MCF 10A (cell line): ENCODE measurements around the gene TRIM29. TPM values are rescaled to one million over a fixed set of nuclear protein-coding genes. Genes with fewer than 3 reads are reported as not detected.

ENCODE experiments used
- BruUV-seq: library from RNA; stranded (reverse); fragments of 400-500 nt; replicated peaks from 2 replicates; lab custom pipeline; 2021; lab: Mats Ljungman, UMichigan
- CTCF ChIA-PET: fragments of 300-600 bp; sonication (Branson Sonifier 250); formaldehyde crosslinking; extraction: SDS; loops from one replicate; lab custom pipeline; 2021; ENCODE audit warnings: antibody characterized with exemption, inconsistent platforms; lab: Yijun Ruan, JAX
- POLR2A ChIA-PET: fragments of 300-600, 350-650 bp; sonication (Branson Sonifier 250); formaldehyde crosslinking; extraction: SDS; loops from one replicate; lab custom pipeline; 2020; ENCODE audit warnings: antibody characterized with exemption, inconsistent platforms; lab: Yijun Ruan, JAX
- DNase-seq: peaks from one replicate; pipeline ENCODE4 v3.0.0-alpha.2; 2018; ENCODE audit not compliant: unreplicated experiment
- H3K27ac Mint-ChIP-seq: one replicate; pipeline ENCODE4 v1.8.0; 2022; ENCODE audit warnings: mild to moderate bottlenecking, low read depth, mixed read lengths; ENCODE audit not compliant: unreplicated experiment
- H3K27me3 Mint-ChIP-seq: one replicate; pipeline ENCODE4 v1.8.0; 2022; ENCODE audit warnings: mixed read lengths; ENCODE audit not compliant: insufficient read depth, unreplicated experiment
- H3K36me3 Mint-ChIP-seq: one replicate; pipeline ENCODE4 v1.8.0; 2022; ENCODE audit warnings: mild to moderate bottlenecking, moderate library complexity, mixed read lengths; ENCODE audit not compliant: insufficient read depth, unreplicated experiment
- H3K4me1 Mint-ChIP-seq: one replicate; pipeline ENCODE4 v1.8.0; 2022; ENCODE audit warnings: mixed read lengths; ENCODE audit not compliant: insufficient read depth, unreplicated experiment
- H3K4me3 Mint-ChIP-seq: one replicate; pipeline ENCODE4 v1.8.0; 2022; ENCODE audit warnings: mild to moderate bottlenecking, moderate library complexity, mixed read lengths; ENCODE audit not compliant: unreplicated experiment
- H3K9me3 Mint-ChIP-seq: one replicate; pipeline ENCODE4 v1.8.0; 2022; ENCODE audit warnings: mixed read lengths; ENCODE audit not compliant: unreplicated experiment
- intact Hi-C: fragments of 100-400 bp; cut with micrococcal nuclease; formaldehyde crosslinking; loops from 2 replicates; pipeline ENCODE4 v1.14.1; 2022
- total RNA-seq: library from RNA; stranded (reverse); gene quantifications from 2 replicates; pipeline ENCODE4 v1.2.3, GENCODE V29; 2022
- TF ChIP-seq, protein P1 (sequence below): fragments of 200-600 bp; IDR thresholded peaks from one replicate; pipeline ENCODE4 v1.8.0; 2022; ENCODE audit warnings: antibody characterized with exemption, mild to moderate bottlenecking; ENCODE audit not compliant: unreplicated experiment

The TRIM29 gene
- total RNA-seq, 1 experiment from 2014 or later: 93.4 TPM

- Mint-ChIP-seq H3K36me3 (peaks cover 4% of the 10 kb centered on the region), H3K4me1 (no peaks in the 10 kb centered on the region), H3K4me3 (no peak overlapping the region), H3K9me3 (peaks cover 9% of the 10 kb centered on the region), H3K27me3 (no peaks in the 10 kb centered on the region), H3K27ac (no peak overlapping the region)
- intact Hi-C loops: no loop called here
- POLR2A ChIA-PET: interaction anchor here (1.6 kb wide), 1 partner anchor 8 kb away, joined by 3 read pairs; no protein-coding TSS in a partner anchor
- TF ChIP-seq, protein P1, sequence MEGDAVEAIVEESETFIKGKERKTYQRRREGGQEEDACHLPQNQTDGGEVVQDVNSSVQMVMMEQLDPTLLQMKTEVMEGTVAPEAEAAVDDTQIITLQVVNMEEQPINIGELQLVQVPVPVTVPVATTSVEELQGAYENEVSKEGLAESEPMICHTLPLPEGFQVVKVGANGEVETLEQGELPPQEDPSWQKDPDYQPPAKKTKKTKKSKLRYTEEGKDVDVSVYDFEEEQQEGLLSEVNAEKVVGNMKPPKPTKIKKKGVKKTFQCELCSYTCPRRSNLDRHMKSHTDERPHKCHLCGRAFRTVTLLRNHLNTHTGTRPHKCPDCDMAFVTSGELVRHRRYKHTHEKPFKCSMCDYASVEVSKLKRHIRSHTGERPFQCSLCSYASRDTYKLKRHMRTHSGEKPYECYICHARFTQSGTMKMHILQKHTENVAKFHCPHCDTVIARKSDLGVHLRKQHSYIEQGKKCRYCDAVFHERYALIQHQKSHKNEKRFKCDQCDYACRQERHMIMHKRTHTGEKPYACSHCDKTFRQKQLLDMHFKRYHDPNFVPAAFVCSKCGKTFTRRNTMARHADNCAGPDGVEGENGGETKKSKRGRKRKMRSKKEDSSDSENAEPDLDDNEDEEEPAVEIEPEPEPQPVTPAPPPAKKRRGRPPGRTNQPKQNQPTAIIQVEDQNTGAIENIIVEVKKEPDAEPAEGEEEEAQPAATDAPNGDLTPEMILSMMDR: no peak
- DNase-seq: no peak
- CTCF ChIA-PET: interaction anchor here (1.0 kb wide), 1 partner anchor 21 kb away, joined by 4 read pairs; no protein-coding TSS in a partner anchor
- BruUV-seq: no TSS peak
These were observed 51.3 kb downstream of the TRIM29 start for GRCh38 chr11:120086651-120087050.

DNA sequence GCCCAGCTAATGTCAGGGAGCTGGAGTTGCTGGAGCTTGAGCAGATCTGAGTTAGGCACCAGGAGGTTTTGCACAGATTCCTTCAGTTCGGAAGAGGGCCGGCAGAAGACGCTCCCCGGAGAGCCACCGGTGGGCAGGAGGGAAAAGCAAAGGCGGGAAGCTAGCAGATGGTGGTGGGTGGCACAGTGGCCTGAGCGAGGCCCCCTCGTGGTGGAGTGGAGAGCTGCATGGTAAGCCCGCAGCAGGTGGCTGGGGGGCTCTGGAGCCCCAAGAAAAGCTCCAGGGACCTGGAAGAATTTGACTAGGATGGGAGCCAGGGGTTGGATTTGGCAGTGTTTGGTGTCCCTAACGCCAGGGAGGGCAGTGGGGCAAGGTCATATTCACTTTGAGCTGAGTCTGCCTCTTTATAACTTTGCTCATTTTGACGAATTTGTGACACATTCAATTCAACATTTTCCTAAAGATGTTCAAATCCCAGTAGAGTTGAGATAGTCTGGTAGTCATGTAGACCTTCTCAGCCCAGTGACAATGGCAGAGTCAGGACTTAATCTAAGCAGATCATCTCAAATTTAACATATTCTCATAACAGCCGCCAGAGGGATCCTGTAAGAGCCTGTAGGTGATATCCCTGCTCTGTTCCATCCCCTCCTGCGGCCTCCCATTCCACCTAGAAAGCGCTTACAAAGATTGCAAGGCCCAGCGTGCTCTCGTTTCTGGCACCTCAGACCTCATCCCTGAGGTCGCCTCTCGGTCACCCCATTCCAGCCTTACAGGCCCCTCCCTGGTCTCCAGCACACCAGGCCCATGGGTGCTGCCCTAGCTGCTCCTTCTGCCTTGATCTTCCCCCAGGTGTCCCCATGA is 57.9 kb downstream of the TRIM29 start:
- no TSS peak for BruUV-seq
- no peak for DNase-seq
- Mint-ChIP-seq H3K9me3 (peaks cover 11% of the 10 kb centered on the region), H3K27ac (no peak overlapping the region), H3K4me3 (no peak overlapping the region), H3K36me3 (no peaks in the 10 kb centered on the region), H3K4me1 (peaks cover 5% of the 10 kb centered on the region), H3K27me3 (peaks cover 20% of the 10 kb centered on the region)
- POLR2A ChIA-PET: interaction anchor here (0.7 kb wide), 1 partner anchor 132 kb away, joined by 3 read pairs; no protein-coding TSS in a partner anchor
- intact Hi-C loops: no loop called here
- CTCF ChIA-PET: interaction anchor here (0.6 to 1.7 kb wide), 5 partner anchors 14 to 194 kb away, joined by 3 to 6 read pairs (median 4); no protein-coding TSS in a partner anchor
- TF ChIP-seq, protein P1: no peak

DNA sequence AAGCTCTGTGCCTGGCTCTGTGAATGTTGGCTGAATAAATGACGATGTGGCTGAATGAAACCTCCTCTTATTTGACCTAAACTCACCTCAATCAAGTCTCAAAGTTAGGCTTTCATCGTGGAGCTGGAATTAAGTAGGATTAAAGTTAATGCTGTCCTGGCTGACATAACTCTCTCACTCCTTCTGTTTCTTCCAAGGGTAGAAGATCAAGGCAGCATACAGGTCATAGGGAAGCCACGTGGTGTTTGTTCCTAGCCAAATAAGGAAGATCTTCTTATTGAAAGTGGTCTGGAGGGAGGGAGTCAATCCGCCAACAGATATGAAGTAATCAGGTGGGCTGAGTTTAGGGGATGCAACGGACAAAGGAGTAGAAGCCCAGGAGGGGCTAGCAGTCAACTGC is 59.5 kb downstream of the TRIM29 start:
- peaks cover 11% of the 10 kb centered on the region for H3K9me3 Mint-ChIP-seq
- H3K27ac Mint-ChIP-seq: no peak overlapping the region
- H3K36me3 Mint-ChIP-seq: no peaks in the 10 kb centered on the region
- TF ChIP-seq, protein P1: no peak
- ChIA-PET CTCF (no interaction called here), POLR2A (interaction anchor here (1.0 kb wide), 1 partner anchor 9 kb away, joined by 3 read pairs; no protein-coding TSS in a partner anchor)
- intact Hi-C loops: no loop called here
- H3K4me1 Mint-ChIP-seq: peaks cover 5% of the 10 kb centered on the region
- H3K27me3 Mint-ChIP-seq: peaks cover 20% of the 10 kb centered on the region
- no peak overlapping the region for H3K4me3 Mint-ChIP-seq
- no TSS peak for BruUV-seq
- no peak for DNase-seq

GRCh38 chr11:120074076-120074475 is 63.8 kb downstream of the TRIM29 start:
- intact Hi-C loops: no loop called here
- BruUV-seq: no TSS peak

More at GRCh38 chr11:120074076-120074475, 63.8 kb downstream of the TRIM29 start:
- H3K4me3 Mint-ChIP-seq: no peak overlapping the region
- no peaks in the 10 kb centered on the region for H3K9me3 Mint-ChIP-seq
- H3K4me1 Mint-ChIP-seq: peaks cover 5% of the 10 kb centered on the region
- no peak for DNase-seq
- POLR2A ChIA-PET: interaction anchor here (0.6 to 0.7 kb wide), 2 partner anchors 14 to 692 kb away, joined by 3 to 4 read pairs; partner anchors contain the start of gene USP2
- H3K27ac Mint-ChIP-seq: no peak overlapping the region
- CTCF ChIA-PET: interaction anchor here (0.5 to 1.1 kb wide), 2 partner anchors 34 to 1860 kb away, joined by 3 read pairs; no protein-coding TSS in a partner anchor
- TF ChIP-seq, protein P1: no peak
- peaks cover 14% of the 10 kb centered on the region for H3K27me3 Mint-ChIP-seq
- no peaks in the 10 kb centered on the region for H3K36me3 Mint-ChIP-seq
